BLaER1 treated with 17β-estradiol and CSF1 and Interleukin-3, amounts not matched to agents 10 nM and 100 nM (cell line): ENCODE measurements around the gene ARHGAP24.

Source experiments
- H3K27ac ChIP-seq, 11 experiments: shearing (Covaris generic); formaldehyde crosslinking; 2 replicates each; pipeline ENCODE4 v1.8.1; 2022
- H3K27me3 ChIP-seq, 11 experiments: shearing (Covaris generic); formaldehyde crosslinking; 2 replicates each; pipeline ENCODE4 v1.8.1; 2022
- H3K36me3 ChIP-seq, 11 experiments: shearing (Covaris generic); formaldehyde crosslinking; 2 replicates each; pipeline ENCODE4 v1.8.1; 2022
- H3K4me1 ChIP-seq, 10 experiments: shearing (Covaris generic); formaldehyde crosslinking; 2 replicates each; pipeline ENCODE4 v1.8.1; 2022
- H3K4me2 ChIP-seq, 11 experiments: shearing (Covaris generic); formaldehyde crosslinking; 2 replicates each; pipeline ENCODE4 v1.8.1; 2022
- H3K4me3 ChIP-seq, 10 experiments: shearing (Covaris generic); formaldehyde crosslinking; 2 replicates each; pipeline ENCODE4 v1.8.1; 2022
- H3K9ac ChIP-seq, 11 experiments: shearing (Covaris generic); formaldehyde crosslinking; 2 replicates each; pipeline ENCODE4 v1.8.1; 2022
- H3K9me3 ChIP-seq, 11 experiments: shearing (Covaris generic); formaldehyde crosslinking; replicated peaks in 1 of 11; 2 replicates each; pipeline ENCODE4 v1.8.1; 2022
- H4K20me1 ChIP-seq, 11 experiments: shearing (Covaris generic); formaldehyde crosslinking; 2 replicates each; pipeline ENCODE4 v1.8.1; 2022
- Cebpa-rat ChIP-seq, 11 experiments: shearing (Covaris generic); IDR thresholded peaks; 2 replicates each; pipeline ENCODE4 v1.8.1; 2022

ARHGAP24 gene

DNA sequence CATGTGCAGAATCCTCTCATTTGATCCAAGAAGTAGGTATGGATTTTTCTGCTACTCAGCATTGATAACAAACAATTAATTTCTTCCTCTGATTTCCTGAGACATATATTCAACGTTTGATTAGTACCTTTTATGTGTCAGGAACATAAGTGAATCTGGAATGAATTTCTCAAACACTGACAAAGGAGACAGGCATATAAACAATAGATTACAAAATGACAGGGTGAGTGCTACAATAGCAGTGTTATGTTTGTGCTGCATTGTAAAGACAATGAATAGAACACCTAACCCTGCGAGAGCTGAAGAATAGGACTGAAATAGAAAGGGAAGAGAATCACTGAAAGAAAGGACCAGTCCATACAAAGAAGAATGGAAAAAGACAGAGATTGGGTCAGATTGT is 52.9 kb downstream of the ARHGAP24 start:
- no peak for TF ChIP-seq Cebpa-rat (IDR thresholded peaks at IDR 0.05)
- H3K36me3 ChIP-seq, result no peaks in the 10 kb centered on the region
- no peak overlapping the region for H3K4me3 ChIP-seq
- no peaks in the 10 kb centered on the region for H3K9me3 ChIP-seq
- H3K4me1 ChIP-seq, result peaks cover 0 to 16% (median 0%) of the 10 kb centered on the region in 10 experiments; a peak in 4 of 20 replicates
- H3K9ac ChIP-seq, result no peak overlapping the region
- H4K20me1 ChIP-seq, result no peaks in the 10 kb centered on the region
- H3K4me2 ChIP-seq, result no peak overlapping the region
- H3K27ac ChIP-seq, result no peak overlapping the region
- H3K27me3 ChIP-seq, result no peaks in the 10 kb centered on the region

DNA sequence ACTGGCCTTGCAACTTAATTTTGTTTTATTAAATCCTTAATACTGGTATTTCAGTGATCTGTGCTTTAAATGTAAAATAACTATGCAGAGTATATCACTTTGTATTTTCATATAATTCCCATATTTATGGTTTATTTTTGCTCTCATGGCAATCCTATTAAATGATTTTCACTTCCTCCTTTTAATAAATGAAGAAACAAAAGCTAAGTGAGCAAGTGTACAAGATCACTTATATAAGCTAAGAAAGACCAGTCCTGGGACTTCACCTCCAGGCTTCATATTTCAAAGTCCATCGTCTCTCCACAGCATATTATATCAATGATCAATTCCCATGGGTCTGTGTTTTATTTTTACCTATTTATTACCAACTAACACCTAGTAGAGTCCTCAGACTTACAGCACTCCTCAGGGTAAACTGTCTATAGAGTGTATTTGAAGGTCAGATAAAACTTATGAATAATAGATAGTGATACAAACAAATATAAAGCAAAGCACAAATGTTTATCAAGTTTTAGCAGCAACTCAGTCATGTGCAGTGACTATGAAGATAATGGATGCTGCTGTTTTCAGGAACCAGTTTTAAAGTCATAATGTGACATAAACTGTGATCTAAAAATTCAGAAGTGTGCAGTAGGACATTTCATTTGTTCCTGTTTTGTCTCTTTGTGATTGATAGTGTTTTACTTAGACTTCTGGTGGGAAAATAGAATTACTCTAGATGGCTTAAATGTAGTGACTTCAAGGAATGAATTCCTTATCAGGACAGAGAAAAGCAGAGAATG is 56.8 kb downstream of the ARHGAP24 start:
- H3K4me2 ChIP-seq, result peak overlapping the region in 2 of 11 experiments; percentile 24 to 45; a peak in 2 of 22 replicates
- H3K9me3 ChIP-seq, result no peaks in the 10 kb centered on the region
- peaks cover 0 to 16% (median 0%) of the 10 kb centered on the region in 10 experiments; a peak in 4 of 20 replicates for H3K4me1 ChIP-seq
- no peak overlapping the region for H3K4me3 ChIP-seq
- H3K9ac ChIP-seq, result no peak overlapping the region
- H3K27me3 ChIP-seq, result no peaks in the 10 kb centered on the region
- H4K20me1 ChIP-seq, result no peaks in the 10 kb centered on the region
- no peak for TF ChIP-seq Cebpa-rat (IDR thresholded peaks at IDR 0.05)
- H3K36me3 ChIP-seq, result no peaks in the 10 kb centered on the region
- peak overlapping the region in 2 of 11 experiments; percentile 16 to 33; a peak in 2 of 22 replicates for H3K27ac ChIP-seq

DNA sequence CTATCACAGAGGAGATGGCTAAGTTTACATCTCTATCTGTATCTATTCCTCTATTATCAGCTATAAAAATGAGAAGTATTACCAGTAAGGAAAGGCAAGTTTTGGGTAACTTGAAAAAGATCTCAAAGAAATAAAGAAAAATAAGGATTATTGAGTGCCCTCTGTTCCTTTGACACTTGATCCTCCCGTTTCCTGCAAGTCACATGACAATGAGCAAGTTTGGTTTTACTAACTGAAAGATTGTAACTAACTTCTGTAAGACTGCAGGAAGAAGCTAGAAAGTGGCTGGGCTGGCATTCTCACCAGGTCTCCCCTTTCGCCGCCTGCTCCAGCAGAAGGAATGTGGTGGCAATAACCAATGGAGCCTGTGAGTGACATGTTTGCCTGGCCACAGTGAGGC is 59.2 kb downstream of the ARHGAP24 start:
- H3K9me3 ChIP-seq, result no peaks in the 10 kb centered on the region
- no peak overlapping the region for H3K9ac ChIP-seq
- H3K4me2 ChIP-seq, result no peak overlapping the region
- H4K20me1 ChIP-seq, result no peaks in the 10 kb centered on the region
- no peak for TF ChIP-seq Cebpa-rat (IDR thresholded peaks at IDR 0.05)
- no peaks in the 10 kb centered on the region for H3K36me3 ChIP-seq
- H3K27ac ChIP-seq, result no peak overlapping the region
- no peaks in the 10 kb centered on the region for H3K27me3 ChIP-seq
- peaks cover 0 to 16% (median 0%) of the 10 kb centered on the region in 10 experiments; a peak in 4 of 20 replicates for H3K4me1 ChIP-seq
- H3K4me3 ChIP-seq, result no peak overlapping the region

DNA sequence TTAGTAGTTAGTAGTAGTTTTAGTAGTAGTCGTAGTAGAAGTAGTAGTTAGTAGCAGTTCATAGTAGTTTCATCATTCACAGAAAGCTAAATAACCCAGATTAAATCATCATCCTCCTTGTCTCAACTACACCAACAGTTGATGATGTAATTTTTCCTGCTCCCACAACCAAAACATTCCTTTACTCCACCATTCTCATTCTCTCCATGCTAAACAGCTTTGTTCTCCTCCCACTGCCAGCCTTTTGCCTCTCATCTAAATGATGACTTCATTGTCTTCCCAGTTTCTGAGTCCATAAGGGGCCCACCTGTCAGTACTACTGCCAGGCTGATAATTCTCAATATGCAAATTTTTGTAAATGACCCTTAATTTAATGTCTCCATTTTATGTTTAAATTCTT is 68.9 kb downstream of the ARHGAP24 start:
- Histone ChIP-seq H4K20me1 (no peaks in the 10 kb centered on the region), H3K27me3 (no peaks in the 10 kb centered on the region), H3K36me3 (no peaks in the 10 kb centered on the region), H3K27ac (no peak overlapping the region), H3K4me2 (no peak overlapping the region), H3K4me3 (no peak overlapping the region), H3K9me3 (no peaks in the 10 kb centered on the region), H3K4me1 (no peaks in the 10 kb centered on the region), H3K9ac (no peak overlapping the region)
- no peak for TF ChIP-seq Cebpa-rat (IDR thresholded peaks at IDR 0.05)

DNA sequence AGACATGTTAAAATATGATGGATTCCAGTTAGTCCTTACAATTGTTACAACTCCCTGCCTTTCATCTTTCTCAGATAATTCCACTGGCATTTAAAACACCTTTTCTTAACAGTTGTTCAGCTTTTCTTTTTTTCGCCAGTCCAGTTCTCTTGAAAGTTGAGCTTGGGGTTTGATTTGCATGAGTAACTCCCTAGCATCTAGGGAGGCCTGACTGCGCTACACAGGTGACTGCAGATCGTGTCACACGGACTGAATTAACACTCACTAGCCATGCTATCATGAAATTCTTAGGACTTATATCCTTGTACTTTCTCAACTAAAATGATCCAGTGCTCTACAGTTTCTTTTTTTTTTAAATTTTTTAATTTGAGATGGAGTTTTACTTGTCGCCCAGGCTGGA is 69.8 kb downstream of the ARHGAP24 start:
- H4K20me1 ChIP-seq, result no peaks in the 10 kb centered on the region
- H3K9ac ChIP-seq, result no peak overlapping the region
- no peak overlapping the region for H3K27ac ChIP-seq
- TF ChIP-seq Cebpa-rat (IDR thresholded peaks at IDR 0.05), result no peak
- H3K27me3 ChIP-seq, result no peaks in the 10 kb centered on the region
- no peak overlapping the region for H3K4me3 ChIP-seq
- no peaks in the 10 kb centered on the region for H3K36me3 ChIP-seq
- no peak overlapping the region for H3K4me2 ChIP-seq
- no peaks in the 10 kb centered on the region for H3K4me1 ChIP-seq
- no peaks in the 10 kb centered on the region for H3K9me3 ChIP-seq

DNA sequence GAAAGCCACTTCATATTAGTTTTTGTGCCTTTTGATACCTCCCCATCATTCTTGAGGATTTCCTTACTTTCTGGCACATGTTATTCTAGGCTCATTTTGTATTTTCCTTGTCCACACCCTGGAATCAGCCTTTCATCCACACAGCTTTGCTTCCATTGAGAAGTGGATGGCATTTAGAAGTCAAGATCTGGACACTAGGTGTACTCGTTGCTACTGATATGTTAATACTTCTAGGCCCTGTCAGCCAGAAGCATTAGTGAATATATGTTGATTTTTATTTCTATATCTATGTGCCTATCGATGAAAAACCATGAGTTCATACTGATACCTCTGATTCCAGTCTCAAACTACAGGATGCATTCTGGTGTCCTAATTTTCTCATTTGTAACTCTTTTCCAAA is 73.2 kb downstream of the ARHGAP24 start:
- TF ChIP-seq Cebpa-rat (IDR thresholded peaks at IDR 0.05), result no peak
- Histone ChIP-seq H3K27me3 (no peaks in the 10 kb centered on the region), H3K4me3 (no peak overlapping the region), H3K9me3 (peaks cover 0 to 8% (median 5%) of the 10 kb centered on the region in 11 experiments; a peak in 10 of 22 replicates), H3K36me3 (no peaks in the 10 kb centered on the region), H3K4me2 (no peak overlapping the region), H4K20me1 (no peaks in the 10 kb centered on the region), H3K27ac (no peak overlapping the region), H3K9ac (no peak overlapping the region), H3K4me1 (no peaks in the 10 kb centered on the region)

DNA sequence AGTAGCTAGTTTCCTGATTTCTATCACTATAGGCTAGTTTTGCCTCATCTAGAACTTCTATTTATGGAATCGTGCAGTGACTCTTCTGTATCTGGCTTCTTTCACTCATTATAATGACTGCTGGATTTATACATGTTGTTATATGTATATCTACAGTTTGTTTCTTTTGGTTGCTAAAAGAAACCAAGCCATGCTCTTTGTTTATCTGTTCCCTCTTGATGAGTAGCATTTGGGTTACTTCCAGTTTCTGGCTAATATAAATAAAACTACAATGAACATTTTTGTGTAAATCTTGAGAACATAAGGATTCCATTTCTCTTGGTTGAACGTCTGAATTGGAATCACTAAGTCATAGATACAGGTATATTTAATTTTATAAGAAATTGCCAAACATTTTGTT is 73.9 kb downstream of the ARHGAP24 start:
- Histone ChIP-seq H4K20me1 (no peaks in the 10 kb centered on the region), H3K4me3 (no peak overlapping the region), H3K9me3 (peaks cover 0 to 14% (median 11%) of the 10 kb centered on the region in 11 experiments; a peak in 17 of 22 replicates), H3K27ac (no peak overlapping the region), H3K4me1 (no peaks in the 10 kb centered on the region), H3K4me2 (no peak overlapping the region), H3K36me3 (no peaks in the 10 kb centered on the region), H3K9ac (no peak overlapping the region), H3K27me3 (no peaks in the 10 kb centered on the region)
- no peak for TF ChIP-seq Cebpa-rat (IDR thresholded peaks at IDR 0.05)

DNA sequence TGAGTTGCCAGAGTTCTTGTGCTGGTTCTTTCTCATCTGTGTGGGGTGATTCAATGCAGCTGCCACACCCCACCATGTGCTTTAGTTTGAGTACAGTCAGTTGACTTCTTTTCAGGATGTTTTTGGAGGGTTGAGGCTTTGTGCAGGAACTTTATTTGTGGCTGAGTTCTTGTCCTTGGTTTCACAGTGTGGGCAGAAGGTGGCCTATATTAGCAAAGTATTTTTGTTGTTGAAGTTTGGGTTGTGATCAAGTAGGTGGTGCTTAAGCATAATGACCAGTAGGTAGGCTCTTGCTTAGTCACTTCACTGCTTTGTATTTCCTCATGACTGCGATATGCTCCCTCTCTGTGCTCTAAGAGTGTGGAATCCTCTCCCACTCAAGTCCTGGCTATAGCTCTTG is 80.3 kb downstream of the ARHGAP24 start:
- Histone ChIP-seq H3K9me3 (peaks cover 9 to 30% (median 17%) of the 10 kb centered on the region in 11 experiments; a peak in 18 of 22 replicates), H3K9ac (no peak overlapping the region), H3K4me1 (peaks cover 0 to 29% (median 7%) of the 10 kb centered on the region in 10 experiments; a peak in 11 of 20 replicates), H3K4me2 (peak overlapping the region in 2 of 11 experiments; percentile 45 to 62; a peak in 3 of 22 replicates), H3K4me3 (no peak overlapping the region), H4K20me1 (no peaks in the 10 kb centered on the region), H3K27ac (no peak overlapping the region), H3K36me3 (no peaks in the 10 kb centered on the region), H3K27me3 (no peaks in the 10 kb centered on the region)
- TF ChIP-seq Cebpa-rat (IDR thresholded peaks at IDR 0.05), result no peak

DNA sequence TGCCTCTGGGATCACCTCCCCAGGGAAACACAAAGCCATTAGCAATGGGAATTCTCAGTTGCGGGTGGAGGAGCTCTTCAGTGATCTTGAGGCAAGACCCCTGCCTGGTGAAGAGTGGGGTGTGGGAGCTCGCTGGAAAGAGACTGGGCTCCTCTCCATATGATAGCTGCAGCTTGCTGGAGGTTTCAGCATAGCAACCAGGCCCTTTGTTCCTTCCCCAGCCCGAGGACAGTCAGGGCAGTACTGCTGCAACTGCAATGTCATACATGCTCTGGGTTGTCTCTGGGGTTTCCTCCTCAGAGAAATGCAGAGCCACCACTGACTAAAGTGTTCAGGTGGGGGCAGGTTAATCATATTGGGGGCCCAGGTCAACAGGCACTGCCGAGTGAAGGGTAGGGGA is 81.3 kb downstream of the ARHGAP24 start:
- Histone ChIP-seq H3K36me3 (no peaks in the 10 kb centered on the region), H3K4me1 (peaks cover 0 to 29% (median 7%) of the 10 kb centered on the region in 10 experiments; a peak in 11 of 20 replicates), H3K27ac (no peak overlapping the region; a peak in 1 of 22 replicates), H3K9me3 (peaks cover 9 to 30% (median 17%) of the 10 kb centered on the region in 11 experiments; a peak in 18 of 22 replicates), H3K4me2 (peak overlapping the region in 2 of 11 experiments; percentile 54 to 62; a peak in 4 of 22 replicates), H4K20me1 (no peaks in the 10 kb centered on the region), H3K4me3 (no peak overlapping the region), H3K9ac (no peak overlapping the region), H3K27me3 (no peaks in the 10 kb centered on the region)
- TF ChIP-seq Cebpa-rat (IDR thresholded peaks at IDR 0.05), result no peak
